HL-60 (cell line): Measurements from ENCODE around the gene WDR55.

Source experiments
- CTCF ChIP-seq: IDR thresholded peaks from one replicate; pipeline ENCODE4 v1.5.1; 2011; ENCODE audit warnings: low read length, control low read depth, inconsistent platforms; ENCODE audit not compliant: insufficient read depth
- GABPA ChIP-seq: IDR thresholded peaks from 2 replicates; pipeline ENCODE4 v1.6.1; 2012; ENCODE audit warnings: low read depth

- no peak for TF ChIP-seq CTCF
- TF ChIP-seq GABPA: no peak
These were observed 8.7 kb downstream of the WDR55 start, which contains the start of gene DND1 for GRCh38 chr5:140673187-140673976.
